GM12891 (cell line): ENCODE measurements around the gene TAF4.

Experiments used
- POLR2A ChIP-seq: IDR thresholded peaks from 2 replicates; pipeline ENCODE4 v1.6.1; 2011; ENCODE audit warnings: low read depth, low read length, control low read depth
- POLR2AphosphoS5 ChIP-seq: IDR thresholded peaks from 2 replicates; pipeline ENCODE4 v1.6.1; 2011; ENCODE audit warnings: low read depth, low read length, control low read depth
- SPI1 ChIP-seq: IDR thresholded peaks from 2 replicates; pipeline ENCODE4 v1.6.1; 2011; ENCODE audit warnings: low read depth, low read length, control low read depth
- TAF1 ChIP-seq: IDR thresholded peaks from 2 replicates; pipeline ENCODE4 v1.6.1; 2011; ENCODE audit warnings: low read depth, low read length, control low read depth

DNA sequence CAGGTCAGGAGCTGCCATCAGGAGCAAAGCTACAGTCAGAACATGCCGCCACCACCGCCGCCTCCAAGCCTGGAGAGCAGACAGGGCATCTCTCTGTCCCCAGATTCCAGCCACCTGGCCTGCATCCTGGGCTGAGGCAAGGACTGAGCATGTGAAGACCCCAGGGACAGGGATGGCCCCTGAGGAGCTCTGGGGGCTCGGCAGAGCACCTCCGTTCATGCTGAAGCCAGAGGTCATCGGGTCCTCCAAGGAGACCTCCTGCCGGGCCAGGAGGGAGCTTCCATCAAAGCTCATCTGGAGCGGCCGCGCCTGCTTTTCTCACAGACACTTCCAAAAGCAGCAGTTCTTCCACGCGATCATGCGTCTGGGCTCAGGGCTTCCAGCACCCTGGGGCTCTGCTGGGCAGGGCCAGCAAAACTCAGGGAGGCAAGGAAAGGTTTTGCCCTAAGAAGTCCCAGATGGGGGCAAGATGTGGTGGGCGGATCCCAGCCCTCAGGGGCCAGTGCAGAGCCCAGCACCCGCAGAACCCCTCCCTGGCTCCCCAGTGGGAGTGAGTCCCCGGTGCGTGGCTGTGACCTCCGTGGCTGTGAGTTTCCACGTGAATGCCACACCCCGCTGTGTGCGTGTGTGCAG is 138.4 kb downstream of the TAF4 start:
- TF ChIP-seq TAF1 (no peak), POLR2A (no peak), POLR2AphosphoS5 (no peak), SPI1 (no peak)
